Mesenchymal stem cell (in vitro differentiated cells and primary cell): ENCODE data around the gene P4HA2.

Experiments
- DNase-seq: peaks from one replicate; pipeline ENCODE4 v3.0.0-alpha.2; 2013
- H2AFZ ChIP-seq: one replicate; pipeline ENCODE4 v1.6.1; 2013; ENCODE audit warnings: low read depth, mild to moderate bottlenecking, control low read depth, inconsistent platforms, low read length, moderate library complexity
- H2AK5ac ChIP-seq: 2 replicates; pipeline ENCODE4 v1.6.1; 2013; ENCODE audit warnings: low read length, moderate library complexity, mild to moderate bottlenecking, inconsistent platforms; ENCODE audit not compliant: severe bottlenecking
- H2BK120ac ChIP-seq: one replicate; pipeline ENCODE4 v1.6.1; 2013; ENCODE audit warnings: low read depth, mild to moderate bottlenecking, inconsistent platforms, low read length, moderate library complexity
- H2BK12ac ChIP-seq, 2 experiments: one replicate each; pipeline ENCODE4 v1.6.1; 2013; ENCODE audit warnings: inconsistent platforms in 2 of 2, low read length in 2 of 2, mild to moderate bottlenecking in 2 of 2, moderate library complexity in 2 of 2, control low read depth in 1 of 2
- H2BK15ac ChIP-seq: one replicate; pipeline ENCODE4 v1.6.1; 2013; ENCODE audit warnings: mild to moderate bottlenecking, low read depth, inconsistent platforms; ENCODE audit not compliant: poor library complexity, severe bottlenecking
- H2BK5ac ChIP-seq: 2 replicates; pipeline ENCODE4 v1.6.1; 2013; ENCODE audit warnings: low read depth, mild to moderate bottlenecking, low read length, control low read depth, inconsistent platforms; ENCODE audit not compliant: poor library complexity, severe bottlenecking
- H3K14ac ChIP-seq, 2 experiments: one replicate each; pipeline ENCODE4 v1.6.1; 2013; ENCODE audit warnings: inconsistent platforms in 2 of 2, low read length in 2 of 2, control low read depth in 1 of 2, mild to moderate bottlenecking in 1 of 2, moderate library complexity in 1 of 2
- H3K18ac ChIP-seq, 2 experiments: one replicate each; pipeline ENCODE4 v1.6.1; 2013; ENCODE audit warnings: inconsistent platforms in 2 of 2, low read length in 2 of 2, control low read depth in 1 of 2, low read depth in 1 of 2, mild to moderate bottlenecking in 1 of 2
- H3K23ac ChIP-seq, 2 experiments: one replicate each; pipeline ENCODE4 v1.6.1; 2013; ENCODE audit warnings: inconsistent platforms in 2 of 2, low read length in 2 of 2, mild to moderate bottlenecking in 2 of 2, moderate library complexity in 2 of 2, control low read depth in 1 of 2
- H3K27ac ChIP-seq: 2 replicates; pipeline ENCODE4 v1.5.1; 2013; ENCODE audit warnings: mild to moderate bottlenecking, moderate library complexity, low read length, control low read depth, inconsistent platforms; ENCODE audit not compliant: poor library complexity, severe bottlenecking
- H3K27me3 ChIP-seq, 2 experiments: 2 replicates each; pipeline versions ENCODE4 v1.6.1 to v1.7.0; 2013; ENCODE audit warnings: low read length in 2 of 2, mild to moderate bottlenecking in 2 of 2, moderate library complexity in 2 of 2, control low read depth in 1 of 2, inconsistent platforms in 1 of 2; ENCODE audit not compliant: control insufficient read depth in 1 of 2, insufficient read depth in 1 of 2
- H3K36me3 ChIP-seq, 2 experiments: 2 replicates each; pipeline versions ENCODE4 v1.6.1 to v1.7.0; 2013; ENCODE audit warnings: low read length in 2 of 2, control low read depth in 1 of 2, inconsistent platforms in 1 of 2, low read depth in 1 of 2, mild to moderate bottlenecking in 1 of 2; ENCODE audit not compliant: insufficient read depth in 2 of 2, control insufficient read depth in 1 of 2
- H3K4ac ChIP-seq, 2 experiments: one replicate each; pipeline ENCODE4 v1.6.1; 2013; ENCODE audit warnings: inconsistent platforms in 2 of 2, low read length in 2 of 2, mild to moderate bottlenecking in 2 of 2, moderate library complexity in 2 of 2, control low read depth in 1 of 2, low read depth in 1 of 2
- H3K4me1 ChIP-seq: 2 replicates; pipeline ENCODE4 v1.6.1; 2013; ENCODE audit warnings: low read depth, low read length, control low read depth; ENCODE audit not compliant: control insufficient read depth, insufficient read depth
- H3K4me2 ChIP-seq: 2 replicates; pipeline ENCODE4 v1.6.1; 2013; ENCODE audit warnings: low read length, mild to moderate bottlenecking, inconsistent platforms; ENCODE audit not compliant: poor library complexity, severe bottlenecking
- H3K4me3 ChIP-seq, 2 experiments: 2 replicates each; pipeline versions ENCODE4 v1.5.1 to v1.7.0; 2013; ENCODE audit warnings: low read length in 2 of 2, mild to moderate bottlenecking in 2 of 2, control low read depth in 1 of 2, low read depth in 1 of 2; ENCODE audit not compliant: insufficient read depth in 1 of 2
- H3K79me1 ChIP-seq: replicated peaks from 2 replicates; pipeline ENCODE4 v1.6.1; 2013; ENCODE audit warnings: mild to moderate bottlenecking, control low read depth, low read length, inconsistent platforms; ENCODE audit not compliant: poor library complexity, severe bottlenecking
- H3K9ac ChIP-seq: 2 replicates; pipeline ENCODE4 v1.7.0; 2013; ENCODE audit warnings: mild to moderate bottlenecking, low read length, moderate library complexity
- H3K9me3 ChIP-seq: 2 replicates; pipeline ENCODE4 v1.7.0; 2013; ENCODE audit warnings: mild to moderate bottlenecking, low read length; ENCODE audit not compliant: control insufficient read depth
- H4K8ac ChIP-seq: one replicate; pipeline ENCODE4 v1.6.1; 2013; ENCODE audit warnings: inconsistent platforms, mild to moderate bottlenecking, low read length, moderate library complexity
- H4K91ac ChIP-seq: one replicate; pipeline ENCODE4 v1.6.1; 2013; ENCODE audit warnings: mild to moderate bottlenecking, low read length, inconsistent platforms
- whole genome bisulfite sequencing: methylation state at CpG from one replicate; pipeline ENCODE4 v1.1.7; 2013; ENCODE audit warnings: mixed read lengths; 5-methylcytosine and 5-hydroxymethylcytosine counted together

The P4HA2 gene

GRCh38 chr5:132233811-132234683, 6.4 kb upstream of the P4HA2 start:
- no peak overlapping the region for H4K8ac ChIP-seq
- no peak overlapping the region for H2AK5ac ChIP-seq
- no peak overlapping the region for H2AFZ ChIP-seq
- H2BK12ac ChIP-seq, result no peak overlapping the region
- no peak for DNase-seq
- H2BK5ac ChIP-seq, result no peak overlapping the region
- H2BK15ac ChIP-seq, result no peak overlapping the region
- H3K27ac ChIP-seq, result no peak overlapping the region
- no peak overlapping the region for H3K18ac ChIP-seq
- no peaks in the 10 kb centered on the region for H3K79me1 ChIP-seq
- no peak overlapping the region for H3K4me2 ChIP-seq
- 93% methylated on average over 6 of the region's 7 CpGs for WGBS
- peaks cover 2% of the 10 kb centered on the region for H3K4me1 ChIP-seq
- no peak overlapping the region for H3K9ac ChIP-seq
- no peak overlapping the region for H4K91ac ChIP-seq
- no peak overlapping the region for H3K14ac ChIP-seq
- peaks cover 0 to 4% of the 10 kb centered on the region in 2 experiments for H3K27me3 ChIP-seq
- H3K4ac ChIP-seq, result no peak overlapping the region
- no peak overlapping the region for H2BK120ac ChIP-seq
- H3K9me3 ChIP-seq, result no peaks in the 10 kb centered on the region
- H3K23ac ChIP-seq, result no peak overlapping the region
- no peak overlapping the region for H3K4me3 ChIP-seq
- no peaks in the 10 kb centered on the region for H3K36me3 ChIP-seq

- Histone ChIP-seq H2AFZ (no peak overlapping the region), H3K9me3 (no peaks in the 10 kb centered on the region), H3K9ac (no peak overlapping the region), H2BK120ac (no peak overlapping the region), H3K4me3 (no peak overlapping the region), H2BK5ac (no peak overlapping the region), H4K8ac (no peak overlapping the region), H3K23ac (no peak overlapping the region), H3K14ac (no peak overlapping the region), H4K91ac (no peak overlapping the region), H3K27me3 (peaks cover 0 to 4% of the 10 kb centered on the region in 2 experiments), H3K4me1 (peaks cover 7% of the 10 kb centered on the region), H3K4ac (no peak overlapping the region), H3K79me1 (no peaks in the 10 kb centered on the region), H2BK12ac (no peak overlapping the region), H3K36me3 (no peaks in the 10 kb centered on the region), H3K4me2 (no peak overlapping the region), H3K27ac (no peak overlapping the region), H2AK5ac (no peak overlapping the region), H3K18ac (no peak overlapping the region), H2BK15ac (no peak overlapping the region)
- no peak for DNase-seq
- WGBS, result 86% methylated on average over 1 of the region's 1 CpG
Observed at GRCh38 chr5:132233081-132233480, 5.4 kb upstream of the P4HA2 start.

DNA sequence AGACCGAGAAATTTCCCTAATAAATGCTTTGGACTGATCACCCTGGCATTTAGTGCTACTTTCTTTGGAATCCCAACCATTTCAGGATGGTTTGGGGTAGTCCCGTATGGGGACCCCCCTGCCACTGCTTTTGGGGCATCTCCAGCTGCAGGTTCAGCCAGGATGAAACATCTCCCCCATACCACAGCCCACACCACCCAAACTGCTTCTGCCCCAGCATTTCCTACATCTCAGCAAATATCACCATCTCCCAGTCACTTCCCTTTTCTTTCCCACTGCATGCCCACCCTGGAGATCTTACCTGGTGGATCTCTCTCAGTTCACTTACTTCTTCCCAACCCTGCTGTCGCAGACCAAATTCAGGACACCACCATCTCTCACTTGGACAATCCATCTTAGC, 4.8 kb upstream of the P4HA2 start:
- H3K9me3 ChIP-seq, result no peaks in the 10 kb centered on the region
- H3K9ac ChIP-seq, result no peak overlapping the region
- H3K36me3 ChIP-seq, result no peaks in the 10 kb centered on the region
- H3K27ac ChIP-seq, result no peak overlapping the region
- no peak overlapping the region for H2AK5ac ChIP-seq
- no peak overlapping the region for H2BK12ac ChIP-seq
- no peak for DNase-seq
- H3K4me3 ChIP-seq, result no peak overlapping the region
- H2BK120ac ChIP-seq, result no peak overlapping the region
- no peak overlapping the region for H2AFZ ChIP-seq
- H4K8ac ChIP-seq, result no peak overlapping the region
- no peak overlapping the region for H3K14ac ChIP-seq
- peaks cover 9% of the 10 kb centered on the region for H3K4me1 ChIP-seq
- WGBS, result 88% methylated on average over 3 of the region's 3 CpGs
- no peaks in the 10 kb centered on the region for H3K79me1 ChIP-seq
- H3K4ac ChIP-seq, result no peak overlapping the region
- H3K27me3 ChIP-seq, result peaks cover 0 to 4% of the 10 kb centered on the region in 2 experiments
- H3K4me2 ChIP-seq, result no peak overlapping the region
- no peak overlapping the region for H3K23ac ChIP-seq
- H4K91ac ChIP-seq, result no peak overlapping the region
- no peak overlapping the region for H2BK15ac ChIP-seq
- H3K18ac ChIP-seq, result no peak overlapping the region
- H2BK5ac ChIP-seq, result no peak overlapping the region

GRCh38 chr5:132230871-132231270, 3.2 kb upstream of the P4HA2 start:
- H3K9ac ChIP-seq, result no peak overlapping the region
- H3K27ac ChIP-seq, result no peak overlapping the region
- H3K23ac ChIP-seq, result no peak overlapping the region
- no peak overlapping the region for H2BK15ac ChIP-seq
- H2BK12ac ChIP-seq, result no peak overlapping the region
- H3K4me3 ChIP-seq, result no peak overlapping the region
- no peak overlapping the region for H3K14ac ChIP-seq
- no peak overlapping the region for H4K8ac ChIP-seq
- H3K4ac ChIP-seq, result no peak overlapping the region
- H2BK5ac ChIP-seq, result no peak overlapping the region
- no peak overlapping the region for H2AK5ac ChIP-seq
- H2BK120ac ChIP-seq, result no peak overlapping the region
- H3K27me3 ChIP-seq, result peaks cover 0 to 4% of the 10 kb centered on the region in 2 experiments
- 96% methylated on average over 9 of the region's 9 CpGs for WGBS
- H3K36me3 ChIP-seq, result no peaks in the 10 kb centered on the region
- DNase-seq, result no peak
- H4K91ac ChIP-seq, result no peak overlapping the region
- peaks cover 15% of the 10 kb centered on the region for H3K4me1 ChIP-seq
- H2AFZ ChIP-seq, result no peak overlapping the region
- H3K4me2 ChIP-seq, result no peak overlapping the region
- peaks cover 5% of the 10 kb centered on the region for H3K79me1 ChIP-seq
- no peaks in the 10 kb centered on the region for H3K9me3 ChIP-seq
- H3K18ac ChIP-seq, result no peak overlapping the region
